Measurements from ENCODE around the gene TBC1D13. TPM values are rescaled to one million over a fixed set of nuclear protein-coding genes. Genes with fewer than 3 reads are reported as not detected.

Gene TBC1D13
- polyA plus RNA-seq, 1 donor from 2014 or later, result 30.0 TPM

- no peak overlapping the region for H3K4me2 ChIP-seq (ENCODE audit: low read length)
- no peak overlapping the region for H2AFZ ChIP-seq (ENCODE audit: low read depth, low read length)
- no peaks in the 10 kb centered on the region for H3F3A ChIP-seq (ENCODE audit: insufficient read depth, low read length, poor library complexity, severe bottlenecking)
- no peak overlapping the region for H3K27ac ChIP-seq (ENCODE audit: low read length)
- H3K9ac ChIP-seq (ENCODE audit: low read length), result no peak overlapping the region
- no peaks in the 10 kb centered on the region for H4K20me1 ChIP-seq (ENCODE audit: insufficient read depth)
- H3K9me2 ChIP-seq (ENCODE audit: insufficient read depth, low read length), result no peaks in the 10 kb centered on the region
- TF ChIP-seq POLR2AphosphoS5 (IDR thresholded peaks at IDR 0.05), result no peak
- no peak for TF ChIP-seq EP300 (conservative IDR thresholded peaks at IDR 0.05; ENCODE audit: poor library complexity, severe bottlenecking)
- no peak for TF ChIP-seq EZH2 (IDR thresholded peaks at IDR 0.05; ENCODE audit: borderline replicate concordance, insufficient read depth, low read length, poor library complexity, severe bottlenecking)
- no peak for TF ChIP-seq REST (IDR thresholded peaks at IDR 0.05; ENCODE audit: borderline replicate concordance)
- TF ChIP-seq TAF1 (IDR thresholded peaks at IDR 0.05; ENCODE audit: low read depth), result no peak
- TF ChIP-seq SMC3 (conservative IDR thresholded peaks at IDR 0.05; ENCODE audit: poor library complexity), result no peak
- TF ChIP-seq CTCF (IDR thresholded peaks at IDR 0.05; ENCODE audit: poor library complexity, severe bottlenecking), result no peak
- no peak for TF ChIP-seq MXI1 (conservative IDR thresholded peaks at IDR 0.05; ENCODE audit: poor library complexity, severe bottlenecking)
- TF ChIP-seq RAD21 (conservative IDR thresholded peaks at IDR 0.05), result no peak
- H3K4me3 ChIP-seq (ENCODE audit: low read length), result no peak overlapping the region
- no peaks in the 10 kb centered on the region for H3K9me3 ChIP-seq (ENCODE audit: low read length)
- H3K79me2 ChIP-seq (replicated peaks; ENCODE audit: insufficient read depth, low read length), result peaks cover 4% of the 10 kb centered on the region
- H3K36me3 ChIP-seq (ENCODE audit: insufficient read depth, low read length), result no peaks in the 10 kb centered on the region
- H3K27me3 ChIP-seq (ENCODE audit: insufficient read depth, low read depth, low read length), result no peaks in the 10 kb centered on the region
Observed at GRCh38 chr9:128764361-128764760, 22.7 kb upstream of the TBC1D13 start.

- Histone ChIP-seq H3K79me2 (replicated peaks; ENCODE audit: insufficient read depth, low read length) (peaks cover 15% of the 10 kb centered on the region), H3K27me3 (ENCODE audit: insufficient read depth, low read depth, low read length) (no peaks in the 10 kb centered on the region), H3K9ac (ENCODE audit: low read length) (no peak overlapping the region), H2AFZ (ENCODE audit: low read depth, low read length) (no peak overlapping the region), H3K4me2 (ENCODE audit: low read length) (no peak overlapping the region), H3K9me3 (ENCODE audit: low read length) (no peaks in the 10 kb centered on the region), H3F3A (ENCODE audit: insufficient read depth, low read length, poor library complexity, severe bottlenecking) (no peaks in the 10 kb centered on the region), H3K4me3 (ENCODE audit: low read length) (no peak overlapping the region), H4K20me1 (ENCODE audit: insufficient read depth) (no peaks in the 10 kb centered on the region), H3K27ac (ENCODE audit: low read length) (no peak overlapping the region), H3K36me3 (ENCODE audit: insufficient read depth, low read length) (no peaks in the 10 kb centered on the region), H3K9me2 (ENCODE audit: insufficient read depth, low read length) (no peaks in the 10 kb centered on the region)
- no peak for TF ChIP-seq TAF1 (IDR thresholded peaks at IDR 0.05; ENCODE audit: low read depth)
- TF ChIP-seq REST (IDR thresholded peaks at IDR 0.05; ENCODE audit: borderline replicate concordance), result no peak
- TF ChIP-seq CTCF (IDR thresholded peaks at IDR 0.05; ENCODE audit: poor library complexity, severe bottlenecking), result no peak
- no peak for TF ChIP-seq EZH2 (IDR thresholded peaks at IDR 0.05; ENCODE audit: borderline replicate concordance, insufficient read depth, low read length, poor library complexity, severe bottlenecking)
- no peak for TF ChIP-seq EP300 (conservative IDR thresholded peaks at IDR 0.05; ENCODE audit: poor library complexity, severe bottlenecking)
- TF ChIP-seq MXI1 (conservative IDR thresholded peaks at IDR 0.05; ENCODE audit: poor library complexity, severe bottlenecking), result no peak
- no peak for TF ChIP-seq SMC3 (conservative IDR thresholded peaks at IDR 0.05; ENCODE audit: poor library complexity)
- TF ChIP-seq POLR2AphosphoS5 (IDR thresholded peaks at IDR 0.05), result no peak
- no peak for TF ChIP-seq RAD21 (conservative IDR thresholded peaks at IDR 0.05)
Observed at GRCh38 chr9:128765499-128765898, 21.6 kb upstream of the TBC1D13 start.

Data from neural cell (in vitro differentiated cells).